Thyroid gland (tissue), 4 donors: ENCODE measurements around the gene RNF126.

Experiments
- CTCF ChIP-seq, 6 experiments: fragments of 200-600 bp in 3 of 6; fragments of 450-650 bp in 3 of 6; sonication (generic) in 3 of 6; IDR thresholded peaks; one replicate each; pipeline ENCODE4 v1.5.1; 2016 to 2019; ENCODE audit warnings: antibody characterized with exemption in 6 of 6, mild to moderate bottlenecking in 2 of 6, inconsistent platforms in 1 of 6, moderate library complexity in 1 of 6
- POLR2A ChIP-seq, 2 donors: fragments of 450-650 bp; IDR thresholded peaks; one replicate each; pipeline ENCODE4 v1.6.1; 2017; ENCODE audit warnings: antibody characterized with exemption in 2 of 2, mild to moderate bottlenecking in 2 of 2, moderate library complexity in 1 of 2

- TF ChIP-seq CTCF (IDR thresholded peaks at IDR 0.05): no peak
- TF ChIP-seq POLR2A (IDR thresholded peaks at IDR 0.05): no peak
Observed at GRCh38 chr19:703329-703650, 40.3 kb upstream of the RNF126 start.
